Measurements from ENCODE around the gene TCERG1L.

Gene TCERG1L

GRCh38 chr10:131123496-131123895 lies 188.0 kb downstream of the TCERG1L start:
- DNase-seq (ENCODE audit: low read depth), result no peak

- DNase-seq (ENCODE audit: low read depth), result no peak
Observed at GRCh38 chr10:131121511-131122035, 189.9 kb downstream of the TCERG1L start.

- no peak for DNase-seq (ENCODE audit: low read depth)
Observed at GRCh38 chr10:131119626-131120355, 191.7 kb downstream of the TCERG1L start.

- no peak for DNase-seq (ENCODE audit: low read depth)
Observed at GRCh38 chr10:131117416-131118212, 193.9 kb downstream of the TCERG1L start.

GRCh38 chr10:131116991-131117375 lies 194.5 kb downstream of the TCERG1L start:
- DNase-seq (ENCODE audit: low read depth), result no peak

- DNase-seq (ENCODE audit: low read depth), result no peak
Observed at GRCh38 chr10:131116216-131116990, 195.1 kb downstream of the TCERG1L start.

- DNase-seq (ENCODE audit: low read depth), result no peak
Observed at GRCh38 chr10:131115801-131116200, 195.7 kb downstream of the TCERG1L start.

GRCh38 chr10:131115321-131115720 lies 196.2 kb downstream of the TCERG1L start:
- no peak for DNase-seq (ENCODE audit: low read depth)

- DNase-seq (ENCODE audit: low read depth), result no peak
Observed at GRCh38 chr10:131114846-131115245, 196.7 kb downstream of the TCERG1L start.

- DNase-seq (ENCODE audit: low read depth), result no peak
Observed at GRCh38 chr10:131113709-131114291, 197.7 kb downstream of the TCERG1L start.

- DNase-seq (ENCODE audit: low read depth), result no peak
Observed at GRCh38 chr10:131113165-131113564, 198.4 kb downstream of the TCERG1L start.

GRCh38 chr10:131112691-131113090 lies 198.8 kb downstream of the TCERG1L start:
- no peak for DNase-seq (ENCODE audit: low read depth)

GRCh38 chr10:131111471-131112080 lies 199.9 kb downstream of the TCERG1L start:
- no peak for DNase-seq (ENCODE audit: low read depth)

GRCh38 chr10:131111007-131111406 lies 200.5 kb downstream of the TCERG1L start:
- no peak for DNase-seq (ENCODE audit: low read depth)

GRCh38 chr10:131110241-131110783 lies 201.2 kb downstream of the TCERG1L start:
- DNase-seq (ENCODE audit: low read depth), result no peak

- no peak for DNase-seq (ENCODE audit: low read depth)
Observed at GRCh38 chr10:131109726-131110125, 201.8 kb downstream of the TCERG1L start.

- no peak for DNase-seq (ENCODE audit: low read depth)
Observed at GRCh38 chr10:131109291-131109690, 202.2 kb downstream of the TCERG1L start.

- DNase-seq (ENCODE audit: low read depth), result no peak
Observed at GRCh38 chr10:131107970-131108369, 203.6 kb downstream of the TCERG1L start.

GRCh38 chr10:131102676-131103075 lies 208.8 kb downstream of the TCERG1L start:
- no peak for DNase-seq (ENCODE audit: low read depth)

- no peak for DNase-seq (ENCODE audit: low read depth)
Observed at GRCh38 chr10:131102147-131102546, 209.4 kb downstream of the TCERG1L start.
